Fibroblast of villous mesenchyme (primary cell): Measurements from ENCODE around the gene LDB3. TPM values are rescaled to one million over a fixed set of nuclear protein-coding genes. Genes with fewer than 3 reads are reported as not detected.

Source experiments
- DNase-seq: peaks from one replicate; pipeline ENCODE4 v3.0.0-alpha.2; 2010; ENCODE audit warnings: low read depth
- H3K4me3 ChIP-seq: 2 replicates; pipeline ENCODE4 v1.5.1; 2011; ENCODE audit warnings: low read depth, mild to moderate bottlenecking, low read length
- CTCF ChIP-seq: IDR thresholded peaks from 2 replicates; pipeline ENCODE4 v1.5.1; 2012; ENCODE audit warnings: low read depth, mild to moderate bottlenecking, low read length; ENCODE audit not compliant: insufficient read depth
- total RNA-seq: library from RNA; depleted of rRNA; stranded (reverse); fragments of >200 nt; gene quantifications from 2 replicates; pipeline ENCODE4 v1.2.3, GENCODE V29; 2012

The LDB3 gene
- total RNA-seq, 1 donor: under 0.01 TPM

- peak; percentile 73 for DNase-seq
- TF ChIP-seq CTCF: no peak
- H3K4me3 ChIP-seq: no peak overlapping the region
Measured at GRCh38 chr10:86779220-86780017, 111.1 kb downstream of the LDB3 start.

GRCh38 chr10:86782701-86783418 is 114.5 kb downstream of the LDB3 start:
- DNase-seq: peak; percentile 74
- TF ChIP-seq CTCF: no peak
- no peak overlapping the region for H3K4me3 ChIP-seq

- no peak for TF ChIP-seq CTCF
- peak; percentile 45 for DNase-seq
- H3K4me3 ChIP-seq: no peak overlapping the region
Measured at GRCh38 chr10:86785037-86785436, 116.7 kb downstream of the LDB3 start.

Other genes starting within 250 kb of the LDB3 start
- gene WAPL, start 146.7 kb upstream of the LDB3 start, total RNA-seq: 45.1 and 64.8 TPM in 2 replicates
- gene OPN4, start 14.0 kb upstream of the LDB3 start, total RNA-seq: not detected in 2 replicates
- gene BMPR1A, start 88.1 kb downstream of the LDB3 start, total RNA-seq: 54.4 and 70.8 TPM in 2 replicates